ENCODE data around the gene ATAD3B. TPM values are rescaled to one million over a fixed set of nuclear protein-coding genes. Genes with fewer than 3 reads are reported as not detected.

ATAD3B gene
- total and polyA plus RNA-seq, 2 of the 13 experiments (the other 11 are each of a cell fraction or from before 2014, with no cell fraction given), result 9.6 to 31.1 TPM

- TF ChIP-seq ZBTB14 (CRISPR knock-in tag; IDR thresholded peaks at IDR 0.05), result no peak
- TF ChIP-seq DRAP1 (CRISPR knock-in tag; IDR thresholded peaks at IDR 0.05), result no peak
- TF ChIP-seq ZNF354B (CRISPR knock-in tag; IDR thresholded peaks at IDR 0.05), result no peak
- no peak for TF ChIP-seq ZNF253 (CRISPR knock-in tag; IDR thresholded peaks at IDR 0.05; ENCODE audit: borderline replicate concordance)
- TF ChIP-seq ZSCAN5A (CRISPR knock-in tag; IDR thresholded peaks at IDR 0.05; ENCODE audit: borderline replicate concordance), result no peak
- TF ChIP-seq ZNF337 (CRISPR knock-in tag; IDR thresholded peaks at IDR 0.05; ENCODE audit: borderline replicate concordance, low read depth), result 0 out of 2 replicates have a peak, but pooled peaks have one; percentile 37
- TF ChIP-seq MATR3 (CRISPR knock-in tag; IDR thresholded peaks at IDR 0.05), result no peak
- TF ChIP-seq, protein P1, sequence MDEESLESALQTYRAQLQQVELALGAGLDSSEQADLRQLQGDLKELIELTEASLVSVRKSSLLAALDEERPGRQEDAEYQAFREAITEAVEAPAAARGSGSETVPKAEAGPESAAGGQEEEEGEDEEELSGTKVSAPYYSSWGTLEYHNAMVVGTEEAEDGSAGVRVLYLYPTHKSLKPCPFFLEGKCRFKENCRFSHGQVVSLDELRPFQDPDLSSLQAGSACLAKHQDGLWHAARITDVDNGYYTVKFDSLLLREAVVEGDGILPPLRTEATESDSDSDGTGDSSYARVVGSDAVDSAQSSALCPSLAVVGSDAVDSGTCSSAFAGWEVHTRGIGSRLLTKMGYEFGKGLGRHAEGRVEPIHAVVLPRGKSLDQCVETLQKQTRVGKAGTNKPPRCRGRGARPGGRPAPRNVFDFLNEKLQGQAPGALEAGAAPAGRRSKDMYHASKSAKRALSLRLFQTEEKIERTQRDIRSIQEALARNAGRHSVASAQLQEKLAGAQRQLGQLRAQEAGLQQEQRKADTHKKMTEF (CRISPR knock-in tag; IDR thresholded peaks at IDR 0.05), result peak; percentile 12; the same call in 1 of the 2 replicates
- TF ChIP-seq NFAT5 (CRISPR knock-in tag; IDR thresholded peaks at IDR 0.05), result no peak
- TF ChIP-seq ZNF577 (CRISPR knock-in tag; IDR thresholded peaks at IDR 0.05; ENCODE audit: borderline replicate concordance, low read depth), result no peak
- no peak for TF ChIP-seq ZNF678 (CRISPR knock-in tag; IDR thresholded peaks at IDR 0.05)
- 0 out of 4 replicates have a peak, but pooled peaks of 1 of the 2 experiments have one; percentile 26 for TF ChIP-seq POLR2A (IDR thresholded peaks at IDR 0.05; ENCODE audit: insufficient read depth in 1 of 2, low read depth in 2 of 2, low read length in 2 of 2)
- TF ChIP-seq HNF1A (IDR thresholded peaks at IDR 0.05; ENCODE audit: low read depth), result no peak
- TF ChIP-seq HNF1A (CRISPR knock-in tag; IDR thresholded peaks at IDR 0.05; ENCODE audit: borderline replicate concordance), result no peak
These were observed 37.3 kb upstream of the ATAD3B start (continued) for GRCh38 chr1:1434131-1434823.
